Measurements from ENCODE around the gene ALCAM. TPM values are rescaled to one million over a fixed set of nuclear protein-coding genes. Genes with fewer than 3 reads are reported as not detected.

ALCAM gene
- polyA plus RNA-seq, 1 of the 3 experiments (the other 2 are of a cell fraction) = 58.3 TPM

GRCh38 chr3:105526360-105527111, 159.8 kb downstream of the ALCAM start:
- Histone ChIP-seq H3K9me2 (no peaks in the 10 kb centered on the region), H3K27ac (ENCODE audit: low read depth in 2 of 2, low read length in 1 of 2) (no peak overlapping the region), H3K4me3 (ENCODE audit: low read depth in 2 of 2, low read length in 1 of 2) (no peak overlapping the region), H3K4me2 (no peak overlapping the region), H3K9ac (no peak overlapping the region), H4K20me1 (ENCODE audit: insufficient read depth) (no peaks in the 10 kb centered on the region), H3F3A (replicated peaks; ENCODE audit: insufficient read depth) (peaks cover 15% of the 10 kb centered on the region), H2AFZ (ENCODE audit: low read depth) (no peak overlapping the region), H3K79me2 (ENCODE audit: insufficient read depth) (peaks cover 21% of the 10 kb centered on the region), H3K4me1 (ENCODE audit: control insufficient read depth in 1 of 2, insufficient read depth in 2 of 2, low read depth in 1 of 2, low read length in 1 of 2) (no peaks in the 10 kb centered on the region; a peak in 1 of 4 replicates), H3K27me3 (ENCODE audit: insufficient read depth) (no peaks in the 10 kb centered on the region), H3K36me3 (replicated peaks in 1 of 2; ENCODE audit: control insufficient read depth in 1 of 2, insufficient read depth in 2 of 2, low read length in 1 of 2) (peaks cover 29 to 56% of the 10 kb centered on the region in 2 experiments), H3K9me3 (no peaks in the 10 kb centered on the region)
- no peak for TF ChIP-seq ELF1 (IDR thresholded peaks at IDR 0.05)
- TF ChIP-seq ZBTB33 (IDR thresholded peaks at IDR 0.05; ENCODE audit: borderline replicate concordance, low read depth) = no peak
- TF ChIP-seq MEF2A (IDR thresholded peaks at IDR 0.05; ENCODE audit: borderline replicate concordance, low read depth) = no peak
- no peak for TF ChIP-seq SIN3A (IDR thresholded peaks at IDR 0.05; ENCODE audit: borderline replicate concordance, low read depth, low read length)
- TF ChIP-seq YY1 (IDR thresholded peaks at IDR 0.05; ENCODE audit: low read depth) = no peak
- no peak for TF ChIP-seq USF1 (IDR thresholded peaks at IDR 0.05; ENCODE audit: borderline replicate concordance, low read depth)
- TF ChIP-seq TCF12 (IDR thresholded peaks at IDR 0.05) = no peak
- no peak for TF ChIP-seq RFX5 (IDR thresholded peaks at IDR 0.05; ENCODE audit: low read length)
- no peak for TF ChIP-seq RXRA (IDR thresholded peaks at IDR 0.05; ENCODE audit: borderline replicate concordance, low read depth)
- ChIA-PET POLR2A (no interaction called here), CTCF (interaction anchor here (1.1 to 5.0 kb wide), 3 partner anchors 8 to 160 kb away, joined by 3 to 28 read pairs (median 4); partner anchors contain the start of gene ALCAM)
- 79% methylated on average over 4 of the region's 4 CpGs for WGBS (ENCODE audit: low lambda C conversion rate)
- no peak for DNase-seq

- peaks cover 29 to 65% of the 10 kb centered on the region in 2 experiments for H3K36me3 ChIP-seq (replicated peaks in 1 of 2; ENCODE audit: control insufficient read depth in 1 of 2, insufficient read depth in 2 of 2, low read length in 1 of 2)
- no peaks in the 10 kb centered on the region for H4K20me1 ChIP-seq (ENCODE audit: insufficient read depth)
- DNase-seq = no peak
- H3K9me3 ChIP-seq = no peaks in the 10 kb centered on the region
- no peaks in the 10 kb centered on the region for H3K9me2 ChIP-seq
- H2AFZ ChIP-seq (ENCODE audit: low read depth) = no peak overlapping the region
- H3K27me3 ChIP-seq (ENCODE audit: insufficient read depth) = no peaks in the 10 kb centered on the region
- ChIA-PET CTCF (interaction anchor here (1.1 to 5.0 kb wide), 3 partner anchors 9 to 161 kb away, joined by 3 to 28 read pairs (median 4); partner anchors contain the start of gene ALCAM), POLR2A (no interaction called here)
- H3K4me3 ChIP-seq (ENCODE audit: low read depth in 2 of 2, low read length in 1 of 2) = no peak overlapping the region
- TF ChIP-seq USF2 (IDR thresholded peaks at IDR 0.05; ENCODE audit: borderline replicate concordance, low read depth, low read length) (no peak), RXRA (IDR thresholded peaks at IDR 0.05; ENCODE audit: borderline replicate concordance, low read depth) (no peak), YY1 (IDR thresholded peaks at IDR 0.05; ENCODE audit: low read depth) (no peak), JUND (IDR thresholded peaks at IDR 0.05) (no peak), TEAD4 (IDR thresholded peaks at IDR 0.05; ENCODE audit: borderline replicate concordance, insufficient read depth) (no peak), GATA2 (CRISPR knock-in tag; IDR thresholded peaks at IDR 0.05) (no peak), CHD2 (IDR thresholded peaks at IDR 0.05; ENCODE audit: low read length, partially characterized antibody) (no peak)
- H3K79me2 ChIP-seq (ENCODE audit: insufficient read depth) = peaks cover 11% of the 10 kb centered on the region
- H3K4me1 ChIP-seq (ENCODE audit: control insufficient read depth in 1 of 2, insufficient read depth in 2 of 2, low read depth in 1 of 2, low read length in 1 of 2) = no peaks in the 10 kb centered on the region; a peak in 1 of 4 replicates
- H3F3A ChIP-seq (replicated peaks; ENCODE audit: insufficient read depth) = peaks cover 14% of the 10 kb centered on the region
- H3K4me2 ChIP-seq = no peak overlapping the region
- no peak overlapping the region for H3K27ac ChIP-seq (ENCODE audit: low read depth in 2 of 2, low read length in 1 of 2)
- H3K9ac ChIP-seq = no peak overlapping the region
Measured at GRCh38 chr3:105527535-105527934, 160.8 kb downstream of the ALCAM start.

All from SK-N-SH (cell line).